ENCODE measurements around the gene NEK1.

DNA sequence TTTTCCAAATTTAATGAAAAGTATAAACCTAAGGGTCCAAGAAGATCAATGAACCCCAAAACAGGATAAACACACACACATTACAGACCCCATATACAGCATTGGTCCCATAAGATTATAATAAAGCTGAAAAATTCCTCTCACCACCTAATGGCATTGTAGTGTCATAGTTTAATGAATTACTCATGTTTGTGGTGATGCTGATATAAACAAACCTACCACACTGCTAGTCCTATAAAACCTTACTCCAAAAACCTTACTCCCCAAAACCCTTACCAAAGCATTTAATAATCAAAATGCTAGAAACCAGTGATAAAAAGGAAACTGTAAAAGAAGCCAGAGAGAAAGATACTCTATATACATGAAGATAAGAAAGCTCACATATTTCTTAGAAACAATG, 193.5 kb downstream of the NEK1 start:
- no peak for TF ChIP-seq CTCF (IDR thresholded peaks at IDR 0.05)
- no peak for TF ChIP-seq MYBL2 (CRISPR knock-in tag; IDR thresholded peaks at IDR 0.05)
- TF ChIP-seq SMAD4 (CRISPR knock-in tag; IDR thresholded peaks at IDR 0.05) = no peak
